Amniotic stem cell (primary cell): ENCODE results near the gene HOXB2.

Source experiments
- DNase-seq: peaks from one replicate; lab custom pipeline; 2025; lab: John Stamatoyannopoulos, UW

Gene HOXB2

DNA sequence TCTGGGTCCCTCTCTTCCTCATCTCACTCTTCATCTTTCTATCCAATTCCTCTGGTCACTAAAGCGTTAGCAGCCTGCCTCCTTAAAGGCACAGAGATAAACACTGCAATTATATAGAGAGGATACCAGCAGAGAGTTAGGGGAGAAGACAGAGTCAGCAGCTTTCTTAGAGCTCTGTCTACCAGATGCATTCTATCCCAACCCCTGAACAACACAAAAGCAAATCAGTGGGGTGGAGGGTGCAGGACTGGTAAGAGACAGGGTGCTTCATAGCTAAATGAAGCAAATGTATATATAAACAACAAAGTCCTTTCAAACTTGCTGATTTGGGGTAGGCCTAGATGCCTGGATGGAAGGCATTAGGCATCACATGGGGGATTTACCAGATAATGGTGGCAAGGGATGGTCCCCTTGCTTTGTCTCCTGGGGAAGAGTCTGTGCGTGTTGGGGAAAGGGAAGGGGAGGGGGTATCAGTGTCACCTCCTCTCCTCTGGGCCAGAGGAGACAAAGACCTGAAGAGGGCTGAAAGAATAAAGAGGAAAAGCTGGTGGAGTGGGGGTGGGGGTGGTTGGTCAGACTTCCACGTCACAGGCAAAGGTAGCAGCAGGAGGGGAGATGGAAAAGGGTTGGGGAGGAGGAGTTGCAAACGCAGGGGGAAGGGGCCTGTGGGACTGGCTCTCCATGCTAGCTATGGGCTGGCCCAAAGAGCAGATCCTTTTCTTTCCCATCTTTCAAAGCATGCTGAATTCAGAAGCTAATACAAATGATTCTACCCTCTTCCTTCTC, 21.2 kb upstream of the HOXB2 start:
- no peak for DNase-seq

GRCh38 chr17:48565022-48565554, 20.2 kb upstream of the HOXB2 start:
- no peak for DNase-seq

GRCh38 chr17:48564188-48565021, 19.5 kb upstream of the HOXB2 start:
- DNase-seq: no peak

DNA sequence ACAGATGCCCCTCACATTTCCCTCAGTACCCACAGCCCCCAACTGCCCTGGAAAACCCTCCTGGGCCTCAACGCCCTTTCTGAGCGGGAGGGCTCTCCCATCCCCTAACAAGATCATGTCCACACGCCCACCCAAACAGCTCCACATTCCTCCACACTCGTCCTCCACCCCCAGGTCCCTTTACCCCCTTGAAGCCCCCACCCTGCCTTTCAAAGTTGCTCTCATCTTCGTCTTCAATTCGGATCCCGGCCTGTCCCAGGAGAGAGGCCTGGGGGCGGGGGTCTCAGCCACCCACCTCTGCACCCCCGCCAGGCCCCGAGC, 18.9 kb upstream of the HOXB2 start:
- DNase-seq: no peak

- DNase-seq: no peak
Measured at GRCh38 chr17:48563385-48563838, 18.5 kb upstream of the HOXB2 start.

- no peak for DNase-seq
Measured at GRCh38 chr17:48562934-48563333, 18.0 kb upstream of the HOXB2 start.

GRCh38 chr17:48561884-48562810, 17.2 kb upstream of the HOXB2 start:
- no peak for DNase-seq

DNA sequence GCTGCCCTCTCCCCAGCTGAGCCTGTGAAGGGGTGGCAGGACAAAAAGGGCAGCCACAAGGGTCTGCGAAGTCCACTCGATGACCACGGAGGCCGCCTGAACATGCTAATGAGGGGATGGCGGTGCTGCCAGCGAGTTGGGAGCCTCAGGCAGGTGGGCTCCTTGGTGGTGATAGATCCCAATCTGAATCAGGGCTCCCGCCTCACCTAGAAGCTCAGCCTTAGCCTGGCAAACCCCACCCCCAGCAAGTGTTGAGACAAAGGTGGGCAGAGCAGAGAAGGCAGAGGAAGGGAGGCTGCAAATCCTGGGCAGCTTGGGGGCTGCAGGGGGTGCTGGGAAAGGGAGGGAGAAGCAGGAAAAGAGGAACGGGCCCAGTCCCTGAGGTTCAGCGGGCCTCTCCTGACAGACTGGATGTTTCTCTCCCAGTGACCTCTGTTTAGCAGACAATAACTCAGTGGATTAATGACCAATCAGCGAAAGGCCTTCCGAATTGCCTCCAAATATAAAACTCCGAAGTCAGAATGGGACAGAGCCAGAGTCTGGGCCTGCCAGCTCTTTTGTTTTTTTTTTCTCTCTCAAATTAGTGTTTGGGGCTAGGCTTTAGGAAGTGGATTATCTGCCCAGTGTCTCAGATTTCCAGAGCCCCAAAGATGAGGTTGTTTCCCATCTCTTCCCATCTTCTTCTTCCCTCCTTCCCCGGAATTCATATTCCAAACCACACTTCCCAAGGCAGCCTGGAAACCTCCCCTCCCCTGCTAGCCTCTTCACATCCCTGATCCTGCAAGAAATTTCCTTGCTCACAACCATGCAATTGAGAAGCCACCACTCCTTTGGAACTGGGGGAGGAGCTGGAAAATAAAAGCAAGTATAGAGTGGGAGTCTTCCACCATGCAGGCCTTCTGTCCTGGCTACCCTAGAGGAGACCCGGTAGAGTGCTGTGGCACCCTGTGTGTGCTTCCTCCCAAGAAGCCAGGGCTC, 15.2 kb upstream of the HOXB2 start:
- DNase-seq: no peak

DNA sequence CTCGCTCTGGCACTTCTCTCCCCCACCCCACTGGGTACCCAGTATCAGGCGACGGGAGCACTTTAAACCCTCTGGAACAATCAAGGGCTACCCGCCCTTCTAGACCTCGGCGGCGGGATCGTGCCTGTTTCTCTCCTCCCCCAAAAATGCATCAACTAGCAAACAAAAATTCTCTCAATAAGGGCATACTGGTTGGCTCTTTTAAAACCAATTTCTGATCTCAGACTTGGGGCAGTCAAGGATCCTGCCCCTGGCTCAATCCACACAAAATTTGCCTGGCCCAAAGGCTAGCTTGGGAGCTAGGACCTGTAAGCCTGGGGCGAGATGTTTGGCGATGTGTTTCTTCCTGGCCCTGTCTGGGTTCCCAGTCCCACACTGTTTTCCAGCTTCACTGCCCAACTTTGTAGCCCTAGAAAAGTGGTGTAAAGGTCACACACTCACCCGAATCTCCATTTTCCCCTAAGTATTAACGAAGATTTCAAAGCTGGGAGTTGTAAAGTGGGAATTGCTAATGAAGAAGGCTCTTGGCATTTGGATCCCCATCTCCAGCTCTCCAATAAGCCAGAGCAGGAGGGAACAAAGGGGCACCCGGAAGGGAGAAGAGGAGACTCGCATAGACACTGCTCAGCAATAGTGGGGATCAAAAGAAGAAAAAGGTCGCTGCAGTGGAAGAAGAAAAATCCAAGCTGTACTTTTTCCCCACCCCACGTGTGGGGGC, 14.4 kb upstream of the HOXB2 start:
- DNase-seq: no peak

DNA sequence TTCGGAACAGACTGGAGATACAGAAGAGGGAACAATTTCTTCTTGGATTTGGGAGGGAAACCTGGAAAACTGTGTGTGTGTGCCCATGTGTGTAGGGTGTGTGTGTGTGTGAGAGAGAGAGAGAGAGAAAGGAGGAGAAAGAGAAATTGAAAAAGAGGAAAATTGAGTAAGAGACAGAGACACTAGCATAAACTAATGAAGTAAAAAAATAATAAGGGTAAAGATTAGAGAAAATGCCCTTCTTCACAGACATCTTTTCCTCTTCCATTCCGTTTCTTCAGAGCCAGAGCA, 13.9 kb upstream of the HOXB2 start:
- no peak for DNase-seq

GRCh38 chr17:48558057-48558830, 13.3 kb upstream of the HOXB2 start:
- no peak for DNase-seq

- no peak for DNase-seq
Measured at GRCh38 chr17:48556576-48557401, 11.9 kb upstream of the HOXB2 start.

DNA sequence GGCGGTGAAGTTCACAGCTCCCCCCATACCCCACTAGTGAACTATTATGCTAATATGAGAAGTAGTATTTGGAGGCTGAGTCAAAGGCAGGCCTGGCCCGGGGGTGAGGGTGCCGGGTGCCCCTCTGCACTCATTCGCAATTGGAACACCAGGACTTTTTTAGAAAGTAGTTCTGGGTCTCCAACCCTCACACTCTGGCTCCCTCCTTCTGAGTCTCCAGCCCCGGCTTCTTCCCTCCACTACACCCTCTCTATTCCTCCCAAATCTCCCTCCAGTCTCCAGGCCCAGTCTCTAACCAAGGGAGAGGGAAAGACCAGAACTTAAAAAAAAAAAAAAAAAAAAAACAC, 11.3 kb upstream of the HOXB2 start:
- no peak for DNase-seq

DNA sequence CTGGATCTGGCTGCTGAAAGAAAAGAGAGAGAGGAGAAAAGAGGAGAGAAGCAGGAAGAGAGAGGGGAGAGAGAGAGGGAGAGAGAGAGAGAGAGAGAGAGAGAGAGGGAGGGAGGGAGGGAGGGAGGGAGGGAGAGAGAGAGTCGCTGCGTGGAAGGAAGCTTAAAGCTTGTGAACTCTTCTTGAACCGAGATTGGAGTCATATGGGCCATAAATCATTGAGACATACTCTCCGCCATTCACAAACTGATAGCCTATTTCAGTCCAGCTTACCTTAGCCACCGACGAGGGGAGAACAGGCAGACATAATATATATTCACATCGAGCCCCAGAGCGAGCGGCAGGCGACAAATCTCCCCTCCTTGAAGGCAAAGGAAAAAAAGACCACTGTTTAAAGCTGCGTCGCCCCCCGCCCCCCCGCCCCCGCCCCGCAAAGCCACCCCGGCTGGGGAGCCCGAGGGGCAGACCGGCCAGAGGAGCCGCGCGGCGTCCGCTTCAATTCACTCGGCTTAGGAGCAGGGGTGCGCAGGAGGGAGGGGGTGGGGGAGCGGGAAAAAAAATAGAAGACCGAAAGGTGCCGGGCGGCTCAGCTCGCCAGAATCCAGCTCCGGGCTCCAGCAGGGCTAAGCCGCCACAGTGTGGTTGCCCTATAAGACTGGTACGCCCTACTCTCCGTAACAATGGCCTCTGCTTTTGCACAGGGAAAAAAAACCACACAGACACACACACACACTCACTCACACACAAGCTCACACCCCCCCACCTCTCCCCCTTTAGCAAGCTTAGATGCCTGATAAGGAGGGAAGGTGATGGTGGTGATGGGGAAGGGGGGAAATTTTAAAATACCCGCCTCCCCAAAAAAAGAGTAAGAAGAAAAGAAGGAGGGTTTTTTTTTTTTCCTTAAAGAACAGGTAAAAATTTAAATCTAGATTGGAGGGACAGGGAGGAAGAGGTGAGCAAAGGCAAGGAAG, 10.6 kb upstream of the HOXB2 start:
- no peak for DNase-seq

- no peak for DNase-seq
Measured at GRCh38 chr17:48554412-48555257, 9.7 kb upstream of the HOXB2 start.

DNA sequence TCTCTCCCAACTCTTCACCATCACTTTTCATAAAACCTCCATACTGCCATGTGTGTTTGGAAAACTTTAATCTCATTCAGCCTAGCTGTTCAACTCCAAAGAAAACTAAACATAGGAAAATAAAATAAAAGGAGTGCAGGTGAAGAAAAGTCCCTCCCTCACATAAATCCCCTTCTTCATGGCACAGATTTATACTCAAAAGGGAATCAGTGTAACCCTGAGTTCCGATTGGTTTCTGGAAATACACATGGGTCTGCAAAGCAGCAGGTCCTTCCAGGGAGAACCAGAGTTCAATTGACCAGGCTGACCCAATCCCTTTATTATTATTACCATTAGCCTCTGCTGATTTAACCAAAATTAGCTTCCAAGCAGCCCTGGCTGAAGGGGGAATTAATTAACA, 8.9 kb upstream of the HOXB2 start:
- no peak for DNase-seq

DNA sequence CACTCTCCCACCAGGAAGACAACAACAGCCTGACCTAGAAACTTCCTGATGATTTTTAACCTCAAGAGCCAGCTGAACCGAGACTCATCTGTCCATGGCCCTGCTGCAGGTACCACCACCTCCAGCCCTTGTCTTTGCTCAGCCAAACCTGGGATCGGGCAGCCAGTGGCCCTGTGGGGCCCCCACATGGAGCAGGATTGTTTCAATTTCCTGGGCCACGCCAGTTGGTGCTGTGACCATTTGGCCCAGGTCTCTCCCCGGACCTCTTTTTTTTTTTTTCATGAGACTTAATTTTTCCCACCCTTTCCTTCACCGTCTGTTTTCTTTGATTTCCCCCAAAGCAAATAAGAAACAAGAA, 8.3 kb upstream of the HOXB2 start:
- no peak for DNase-seq
